Esophagus squamous epithelium (tissue), 5 donors: ENCODE results near the gene STARD13. TPM values are rescaled to one million over a fixed set of nuclear protein-coding genes. Genes with fewer than 3 reads are reported as not detected.

Source experiments
- DNase-seq: peaks from one replicate; lab custom pipeline; 2025; lab: John Stamatoyannopoulos, UW
- H3K27ac ChIP-seq, 4 donors: fragments of 200-600 bp; sonication (generic); one replicate each; pipeline ENCODE4 v1.5.1; 2016 to 2019; ENCODE audit warnings: mild to moderate bottlenecking in 1 of 4
- H3K27me3 ChIP-seq, 4 donors: fragments of 200-600 bp; sonication (generic); 1 replicate in 3 of 4; 2 replicates in 1 of 4; pipeline versions ENCODE4 v1.5.1 to v1.6.0; 2017 to 2021; ENCODE audit warnings: antibody characterized with exemption in 1 of 4
- H3K36me3 ChIP-seq, 3 donors: fragments of 200-600 bp; sonication (generic); one replicate each; pipeline ENCODE4 v1.5.1; 2016 to 2019
- H3K4me1 ChIP-seq, 3 donors: fragments of 200-600 bp; sonication (generic); one replicate each; pipeline ENCODE4 v1.5.1; 2017 to 2019
- H3K4me3 ChIP-seq, 4 donors: fragments of 200-600 bp; sonication (generic); 1 replicate in 3 of 4; 2 replicates in 1 of 4; pipeline ENCODE4 v1.5.1; 2016 to 2019; ENCODE audit warnings: mild to moderate bottlenecking in 2 of 4, moderate library complexity in 1 of 4
- H3K9me3 ChIP-seq, 3 donors: fragments of 200-600 bp; sonication (generic); one replicate each; pipeline ENCODE4 v1.5.1; 2016 to 2019
- CTCF ChIP-seq, 6 experiments: fragments of 450-650 bp in 4 of 6; fragments of 200-600 bp in 2 of 6; sonication (generic) in 2 of 6; IDR thresholded peaks; one replicate each; pipeline ENCODE4 v1.5.1; 2016 to 2019; ENCODE audit warnings: antibody characterized with exemption in 6 of 6, mild to moderate bottlenecking in 4 of 6, moderate library complexity in 4 of 6
- POLR2A ChIP-seq, 4 donors: fragments of 450-650 bp; IDR thresholded peaks; one replicate each; pipeline ENCODE4 v1.6.1; 2017; ENCODE audit warnings: antibody characterized with exemption in 4 of 4, mild to moderate bottlenecking in 4 of 4, moderate library complexity in 3 of 4
- WGBS, 2 donors: methylation state at CpG; one replicate each; pipeline ENCODE4 v1.1.5; 2018; 5-methylcytosine and 5-hydroxymethylcytosine counted together
- intact Hi-C: fragments of 100-400 bp; cut with DNase I; formaldehyde crosslinking; loops from one replicate; pipeline ENCODE4 v1.15.0; 2022
- total RNA-seq, 4 donors: library from RNA; depleted of rRNA; stranded (reverse); fragments of >200 nt; gene quantifications; one replicate each; pipeline ENCODE4 v1.1.0, GENCODE V29; 2016
- donor health status: DM: yes; HTN: yes; CAD: no.

Gene STARD13
- total RNA-seq, 4 donors from 2014 or later: 1.3 to 18.7 (median 4.4) TPM

DNA sequence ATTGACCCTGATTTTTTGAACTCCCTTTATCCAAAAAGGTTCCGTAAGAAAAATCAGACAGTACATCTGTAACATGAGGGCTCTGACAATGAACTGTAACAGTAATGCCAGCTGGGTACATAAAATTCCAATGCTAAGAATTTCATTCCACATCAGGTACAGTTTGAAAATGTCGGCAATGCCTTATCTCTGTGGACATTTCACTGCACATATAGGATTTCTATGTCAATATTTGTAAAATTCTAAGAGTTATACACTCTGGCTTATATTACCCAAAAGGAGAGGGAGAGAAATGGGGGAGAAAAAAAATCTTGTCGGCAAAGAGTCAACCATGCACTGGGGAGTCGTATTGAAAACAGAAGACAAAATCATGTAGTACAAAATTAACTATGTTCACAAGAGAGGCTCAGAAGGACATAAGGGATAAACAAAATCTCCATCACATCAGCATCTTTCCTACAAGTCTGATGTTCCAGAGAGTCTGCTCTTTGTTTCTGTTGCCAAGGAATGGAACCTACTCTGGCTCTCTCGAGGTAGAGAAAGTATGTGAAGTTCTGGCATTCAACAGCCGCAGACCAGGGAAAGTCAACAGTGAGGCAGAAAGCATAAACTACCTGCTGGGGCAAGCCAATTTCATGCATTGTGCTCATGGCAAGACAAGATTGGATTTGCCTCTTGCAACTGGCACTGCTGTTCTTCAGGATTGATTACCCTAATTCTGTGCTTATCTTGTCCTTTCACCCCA is 72.4 kb downstream of the STARD13 start:
- H3K9me3 ChIP-seq: no peaks in the 10 kb centered on the region
- peak overlapping the region; percentile 39 to 84 (median 64) for H3K27ac ChIP-seq
- intact Hi-C loops: no loop called here
- H3K4me1 ChIP-seq: peaks cover 14 to 67% (median 19%) of the 10 kb centered on the region in 3 donors
- DNase-seq: no peak
- TF ChIP-seq CTCF (IDR thresholded peaks at IDR 0.05): no peak
- TF ChIP-seq POLR2A (IDR thresholded peaks at IDR 0.05): no peak
- 39 to 46% methylated on average over 6 of the region's 6 CpGs for WGBS, 2 donors
- H3K27me3 ChIP-seq: no peaks in the 10 kb centered on the region
- no peaks in the 10 kb centered on the region for H3K36me3 ChIP-seq
- no peak overlapping the region for H3K4me3 ChIP-seq

GRCh38 chr13:33212396-33212795 is 73.2 kb downstream of the STARD13 start:
- intact Hi-C loops: no loop called here
- no peaks in the 10 kb centered on the region for H3K27me3 ChIP-seq
- H3K9me3 ChIP-seq: no peaks in the 10 kb centered on the region
- H3K36me3 ChIP-seq: no peaks in the 10 kb centered on the region
- WGBS, 2 donors: 57 to 70% methylated on average over 3 of the region's 3 CpGs
- H3K27ac ChIP-seq: peak overlapping the region in 2 of 4 donors; percentile 79 to 84
- H3K4me3 ChIP-seq: no peak overlapping the region
- TF ChIP-seq POLR2A (IDR thresholded peaks at IDR 0.05): no peak
- no peak for TF ChIP-seq CTCF (IDR thresholded peaks at IDR 0.05)
- no peak for DNase-seq
- peaks cover 18 to 67% (median 23%) of the 10 kb centered on the region in 3 donors for H3K4me1 ChIP-seq

- intact Hi-C loops: no loop called here
- Histone ChIP-seq H3K36me3 (no peaks in the 10 kb centered on the region), H3K4me1 (peaks cover 21 to 69% (median 34%) of the 10 kb centered on the region in 3 donors), H3K4me3 (no peak overlapping the region), H3K9me3 (no peaks in the 10 kb centered on the region), H3K27ac (no peak overlapping the region), H3K27me3 (no peaks in the 10 kb centered on the region)
- no peak for DNase-seq
- TF ChIP-seq CTCF (IDR thresholded peaks at IDR 0.05) (no peak), POLR2A (IDR thresholded peaks at IDR 0.05) (no peak)
- WGBS, 2 donors: 67 to 75% methylated on average over 2 of the region's 2 CpGs
Measured at GRCh38 chr13:33210090-33210489, 75.5 kb downstream of the STARD13 start.

DNA sequence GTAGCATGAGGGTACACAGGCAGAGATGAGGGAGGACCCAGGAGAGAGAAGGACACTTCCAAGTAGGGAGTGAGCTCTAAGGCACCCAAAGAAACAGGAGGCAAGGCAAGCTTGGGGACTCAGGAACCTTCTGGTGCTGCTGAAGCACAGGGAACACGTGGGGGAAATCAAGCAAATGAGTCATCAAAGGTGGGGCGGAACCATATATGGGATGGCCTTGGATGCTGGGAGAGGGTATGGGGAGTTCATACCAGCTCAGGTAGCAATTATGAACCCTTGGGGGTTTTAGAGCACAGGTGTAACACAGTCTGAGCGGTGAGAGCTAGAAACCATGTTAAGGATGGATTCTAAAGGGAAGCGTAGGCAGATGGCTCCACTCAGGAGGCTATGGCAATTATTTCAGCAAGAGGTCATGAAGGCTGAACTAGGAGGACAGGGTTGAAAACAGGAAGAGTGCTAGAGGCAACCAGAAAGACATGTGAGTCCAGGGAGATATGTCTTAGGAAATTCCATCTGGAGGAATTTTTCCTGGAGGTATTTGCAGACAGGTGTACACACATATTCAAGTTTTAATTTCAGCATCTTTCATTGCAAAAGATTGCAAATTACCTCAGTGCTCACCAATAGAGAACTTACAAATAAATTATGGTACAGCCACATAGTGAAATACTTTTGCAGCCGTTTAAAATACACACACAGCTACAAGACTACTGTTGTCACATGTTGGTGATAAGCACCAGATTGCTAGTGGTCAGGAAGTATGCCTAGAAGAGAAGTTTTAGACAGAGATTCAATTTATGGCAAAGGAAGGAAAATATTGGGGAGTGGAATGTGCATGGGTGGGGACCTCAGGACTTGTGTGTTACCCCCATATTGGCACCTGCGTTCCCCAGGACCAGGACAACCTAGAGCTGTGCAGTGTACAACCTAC is 77.0 kb downstream of the STARD13 start:
- Histone ChIP-seq H3K4me1 (peaks cover 18 to 69% (median 28%) of the 10 kb centered on the region in 3 donors), H3K27ac (peak overlapping the region; percentile 38 to 83 (median 82)), H3K27me3 (no peaks in the 10 kb centered on the region), H3K4me3 (no peak overlapping the region), H3K36me3 (no peaks in the 10 kb centered on the region), H3K9me3 (no peaks in the 10 kb centered on the region)
- TF ChIP-seq POLR2A (IDR thresholded peaks at IDR 0.05) (no peak), CTCF (IDR thresholded peaks at IDR 0.05) (no peak)
- DNase-seq: no peak
- intact Hi-C loops: no loop called here
- whole genome bisulfite sequencing, 2 donors: 48 to 64% methylated on average over 6 of the region's 6 CpGs

DNA sequence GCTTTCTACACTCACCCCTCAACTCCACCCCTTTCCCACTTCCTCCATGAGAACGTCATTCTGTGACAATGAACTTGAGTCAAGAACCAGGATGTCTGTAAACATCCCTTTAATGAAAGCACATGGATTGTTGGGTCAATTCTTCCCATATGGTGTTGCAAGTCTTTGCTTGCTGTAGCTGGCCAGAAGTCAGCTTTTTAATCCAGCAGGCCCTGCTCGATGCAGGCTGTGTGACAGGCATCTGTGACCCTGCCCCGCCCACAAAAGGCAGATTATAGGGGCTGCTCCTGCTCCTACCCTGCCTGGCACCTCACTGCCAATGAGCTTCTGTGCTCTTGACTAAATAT is 78.0 kb downstream of the STARD13 start:
- H3K9me3 ChIP-seq: no peaks in the 10 kb centered on the region
- no peak for TF ChIP-seq POLR2A (IDR thresholded peaks at IDR 0.05)
- TF ChIP-seq CTCF (IDR thresholded peaks at IDR 0.05): no peak
- peaks cover 18 to 59% (median 26%) of the 10 kb centered on the region in 3 donors for H3K4me1 ChIP-seq
- H3K36me3 ChIP-seq: no peaks in the 10 kb centered on the region
- WGBS, 2 donors: 0 to 21% methylated on average over 1 to 3 of the region's 3 CpGs
- DNase-seq: no peak
- intact Hi-C loops: no loop called here
- H3K27ac ChIP-seq: peak overlapping the region; percentile 38 to 83 (median 82)
- H3K27me3 ChIP-seq: no peaks in the 10 kb centered on the region
- no peak overlapping the region for H3K4me3 ChIP-seq
